PC-3 (cell line): ENCODE results near the gene ANKFN1.

Experiments
- EZH2 ChIP-seq: fragments of 300-600 bp; sonication (generic); IDR thresholded peaks from one replicate; pipeline ENCODE4 v1.6.1; 2017; ENCODE audit warnings: antibody characterized with exemption, mild to moderate bottlenecking, low read length; ENCODE audit not compliant: unreplicated experiment
- EZH2phosphoT487 ChIP-seq: fragments of 300-600 bp; sonication (generic); IDR thresholded peaks from 2 replicates; pipeline ENCODE4 v1.6.1; 2018; ENCODE audit warnings: mild to moderate bottlenecking, antibody characterized with exemption, low read length, borderline replicate concordance
- TF ChIP-seq, protein P1 (sequence below): fragments of 300-600 bp; sonication (generic); conservative IDR thresholded peaks from 2 replicates; pipeline ENCODE4 v1.5.1; 2017; ENCODE audit warnings: antibody characterized with exemption, low read depth, mild to moderate bottlenecking, low read length

DNA sequence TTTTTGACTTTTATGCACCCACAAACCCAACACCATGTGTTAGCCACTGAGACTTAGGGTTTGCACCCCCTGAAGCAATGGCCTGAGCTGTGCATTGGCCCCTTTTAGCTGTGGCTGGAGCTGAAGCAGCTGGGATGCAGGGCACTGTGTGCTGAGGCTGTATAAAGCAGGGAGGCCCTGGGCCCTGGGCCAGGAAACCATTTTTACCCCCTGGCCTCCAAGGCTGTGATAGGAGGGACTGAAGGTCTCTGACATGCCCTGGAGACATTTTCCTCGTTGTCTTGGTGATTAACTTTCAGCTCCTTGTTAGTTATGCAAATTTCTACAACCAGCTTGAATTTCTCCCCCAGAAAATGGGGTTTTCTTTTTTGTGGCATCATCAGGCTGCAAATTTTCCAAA is 6.7 kb upstream of the ANKFN1 start:
- TF ChIP-seq, protein P1, sequence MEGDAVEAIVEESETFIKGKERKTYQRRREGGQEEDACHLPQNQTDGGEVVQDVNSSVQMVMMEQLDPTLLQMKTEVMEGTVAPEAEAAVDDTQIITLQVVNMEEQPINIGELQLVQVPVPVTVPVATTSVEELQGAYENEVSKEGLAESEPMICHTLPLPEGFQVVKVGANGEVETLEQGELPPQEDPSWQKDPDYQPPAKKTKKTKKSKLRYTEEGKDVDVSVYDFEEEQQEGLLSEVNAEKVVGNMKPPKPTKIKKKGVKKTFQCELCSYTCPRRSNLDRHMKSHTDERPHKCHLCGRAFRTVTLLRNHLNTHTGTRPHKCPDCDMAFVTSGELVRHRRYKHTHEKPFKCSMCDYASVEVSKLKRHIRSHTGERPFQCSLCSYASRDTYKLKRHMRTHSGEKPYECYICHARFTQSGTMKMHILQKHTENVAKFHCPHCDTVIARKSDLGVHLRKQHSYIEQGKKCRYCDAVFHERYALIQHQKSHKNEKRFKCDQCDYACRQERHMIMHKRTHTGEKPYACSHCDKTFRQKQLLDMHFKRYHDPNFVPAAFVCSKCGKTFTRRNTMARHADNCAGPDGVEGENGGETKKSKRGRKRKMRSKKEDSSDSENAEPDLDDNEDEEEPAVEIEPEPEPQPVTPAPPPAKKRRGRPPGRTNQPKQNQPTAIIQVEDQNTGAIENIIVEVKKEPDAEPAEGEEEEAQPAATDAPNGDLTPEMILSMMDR, result no peak
- TF ChIP-seq EZH2, result no peak
- TF ChIP-seq EZH2phosphoT487, result no peak
